Neuronal stem cell (in vitro differentiated cells): ENCODE data around the gene TUBA1C.

Experiments
- DNase-seq: peaks from one replicate; pipeline ENCODE4 v3.0.0-alpha.2; 2013; ENCODE audit warnings: low spot score
- H2AFZ ChIP-seq: one replicate; pipeline ENCODE4 v1.6.1; 2013; ENCODE audit warnings: mild to moderate bottlenecking, low read length, inconsistent platforms
- H2AK5ac ChIP-seq: 2 replicates; pipeline ENCODE4 v1.6.1; 2013; ENCODE audit warnings: low read depth, mild to moderate bottlenecking, inconsistent platforms, low read length, moderate library complexity, mixed read lengths
- H2BK120ac ChIP-seq: 2 replicates; pipeline ENCODE4 v1.6.1; 2013; ENCODE audit warnings: low read depth, mild to moderate bottlenecking, inconsistent platforms, low read length, moderate library complexity, mixed read lengths
- H2BK12ac ChIP-seq: one replicate; pipeline ENCODE4 v1.6.1; 2013; ENCODE audit warnings: low read length, inconsistent platforms
- H2BK15ac ChIP-seq: 2 replicates; pipeline ENCODE4 v1.6.1; 2013; ENCODE audit warnings: mild to moderate bottlenecking, low read length, inconsistent platforms, mixed read lengths
- H2BK5ac ChIP-seq: one replicate; pipeline ENCODE4 v1.6.1; 2013; ENCODE audit warnings: inconsistent platforms, mild to moderate bottlenecking, low read length, moderate library complexity
- H3K14ac ChIP-seq: one replicate; pipeline ENCODE4 v1.6.1; 2013; ENCODE audit warnings: low read length, inconsistent platforms
- H3K18ac ChIP-seq: 2 replicates; pipeline ENCODE4 v1.6.1; 2013; ENCODE audit warnings: low read length, inconsistent platforms
- H3K23ac ChIP-seq: 2 replicates; pipeline ENCODE4 v1.6.1; 2013; ENCODE audit warnings: low read depth, mild to moderate bottlenecking, mixed read lengths, low read length, inconsistent platforms; ENCODE audit not compliant: poor library complexity
- H3K27ac ChIP-seq: replicated peaks from 3 replicates; pipeline ENCODE4 v1.5.1; 2013; ENCODE audit warnings: low read length, inconsistent platforms
- H3K27me3 ChIP-seq, 3 experiments: 2 replicates each; pipeline ENCODE4 v1.6.1; 2013; ENCODE audit warnings: low read length in 3 of 3, mild to moderate bottlenecking in 2 of 3, inconsistent platforms in 1 of 3, low read depth in 1 of 3, mixed read lengths in 1 of 3, moderate library complexity in 1 of 3; ENCODE audit not compliant: control insufficient read depth in 3 of 3, insufficient read depth in 3 of 3
- H3K36me3 ChIP-seq, 2 donors: replicated peaks in 1 of 2; 2 replicates each; pipeline ENCODE4 v1.6.1; 2013; ENCODE audit warnings: low read length in 2 of 2; ENCODE audit not compliant: control insufficient read depth in 2 of 2, insufficient read depth in 2 of 2
- H3K4ac ChIP-seq: 2 replicates; pipeline ENCODE4 v1.6.1; 2013; ENCODE audit warnings: inconsistent platforms, mild to moderate bottlenecking, low read length, moderate library complexity
- H3K4me1 ChIP-seq, 2 donors: 1 replicate in 1 of 2; 2 replicates in 1 of 2; pipeline ENCODE4 v1.6.1; 2013; ENCODE audit warnings: low read length in 2 of 2, low read depth in 1 of 2; ENCODE audit not compliant: control insufficient read depth in 2 of 2, insufficient read depth in 1 of 2
- H3K4me2 ChIP-seq: one replicate; pipeline ENCODE4 v1.6.1; 2013; ENCODE audit warnings: mild to moderate bottlenecking, low read length, inconsistent platforms; ENCODE audit not compliant: insufficient read depth, poor library complexity, severe bottlenecking
- H3K4me3 ChIP-seq, 2 donors: 2 replicates each; pipeline ENCODE4 v1.5.1; 2013; ENCODE audit warnings: low read length in 2 of 2, mild to moderate bottlenecking in 2 of 2, inconsistent platforms in 1 of 2, moderate library complexity in 1 of 2
- H3K79me1 ChIP-seq: one replicate; pipeline ENCODE4 v1.6.1; 2013; ENCODE audit warnings: low read depth, mild to moderate bottlenecking, inconsistent platforms, low read length, moderate library complexity
- H3K9ac ChIP-seq: one replicate; pipeline ENCODE4 v1.6.1; 2013; ENCODE audit warnings: mild to moderate bottlenecking, low read depth, low read length, inconsistent platforms; ENCODE audit not compliant: poor library complexity
- H3K9me3 ChIP-seq, 2 donors: replicated peaks in 1 of 2; 2 replicates each; pipeline versions ENCODE3 to v1.6.1; 2013; ENCODE audit warnings: low read length in 2 of 2, mild to moderate bottlenecking in 2 of 2, inconsistent platforms in 1 of 2, low read depth in 1 of 2, mixed read lengths in 1 of 2, moderate library complexity in 1 of 2; ENCODE audit not compliant: control insufficient read depth in 2 of 2, insufficient read depth in 1 of 2
- H4K8ac ChIP-seq: one replicate; pipeline ENCODE4 v1.6.1; 2013; ENCODE audit warnings: low read depth, mild to moderate bottlenecking, inconsistent platforms, low read length, moderate library complexity
- H4K91ac ChIP-seq: one replicate; pipeline ENCODE4 v1.6.1; 2013; ENCODE audit warnings: low read length, low read depth, mild to moderate bottlenecking, inconsistent platforms; ENCODE audit not compliant: poor library complexity
- WGBS, 2 donors: extraction: QIAGEN DNeasy Blood & Tissue Kit; methylation state at CpG; one replicate each; pipeline ENCODE4 v1.1.7; 2013; ENCODE audit warnings: missing lambda C conversion rate in 2 of 2, mixed read lengths in 1 of 2; ENCODE audit not compliant: insufficient read length in 2 of 2, insufficient replicate concordance in 1 of 2; ENCODE audit errors: extremely low coverage in 2 of 2; 5-methylcytosine and 5-hydroxymethylcytosine counted together

The TUBA1C gene

GRCh38 chr12:49223590-49224369 lies 41.1 kb upstream of the TUBA1C start:
- Histone ChIP-seq H2BK120ac (no peak overlapping the region), H3K36me3 (no peaks in the 10 kb centered on the region), H4K91ac (no peak overlapping the region), H3K4me2 (no peak overlapping the region), H3K9me3 (no peaks in the 10 kb centered on the region), H2BK12ac (no peak overlapping the region), H3K4ac (no peak overlapping the region), H3K27ac (peak overlapping the region; percentile 16), H3K18ac (no peak overlapping the region), H2AK5ac (no peak overlapping the region), H3K4me1 (peaks cover 6 to 9% of the 10 kb centered on the region in 2 donors), H3K27me3 (no peaks in the 10 kb centered on the region), H2AFZ (peak overlapping the region; percentile 66), H2BK15ac (no peak overlapping the region), H3K4me3 (no peak overlapping the region), H3K9ac (no peak overlapping the region), H3K23ac (no peak overlapping the region), H3K14ac (no peak overlapping the region), H2BK5ac (no peak overlapping the region), H4K8ac (no peak overlapping the region), H3K79me1 (no peaks in the 10 kb centered on the region)
- no peak for DNase-seq
- no CpG with 5 or more reads among the region's 3 CpGs for WGBS, 2 donors

- WGBS, 2 donors: no CpG with 5 or more reads among the region's 7 CpGs
- DNase-seq: no peak
These were observed 39.2 kb upstream of the TUBA1C start for GRCh38 chr12:49225576-49226166.

GRCh38 chr12:49227713-49228112 lies 37.2 kb upstream of the TUBA1C start:
- no peak overlapping the region for H3K4me3 ChIP-seq
- H4K8ac ChIP-seq: no peak overlapping the region
- no peak overlapping the region for H3K18ac ChIP-seq
- no peak overlapping the region for H2BK120ac ChIP-seq
- H2AFZ ChIP-seq: peak overlapping the region; percentile 41
- no peak overlapping the region for H3K9ac ChIP-seq
- no peak overlapping the region for H3K14ac ChIP-seq
- no peak overlapping the region for H2BK15ac ChIP-seq
- no peak overlapping the region for H3K27ac ChIP-seq
- H3K79me1 ChIP-seq: no peaks in the 10 kb centered on the region
- no peak for DNase-seq
- no peak overlapping the region for H2BK5ac ChIP-seq
- H4K91ac ChIP-seq: no peak overlapping the region
- H3K4me2 ChIP-seq: no peak overlapping the region
- H2BK12ac ChIP-seq: no peak overlapping the region
- H2AK5ac ChIP-seq: no peak overlapping the region
- no peak overlapping the region for H3K4ac ChIP-seq
- H3K27me3 ChIP-seq: no peaks in the 10 kb centered on the region
- H3K23ac ChIP-seq: no peak overlapping the region
- H3K36me3 ChIP-seq: no peaks in the 10 kb centered on the region
- no CpG with 5 or more reads among the region's 3 CpGs for WGBS, 2 donors
- H3K4me1 ChIP-seq: peaks cover 15 to 21% of the 10 kb centered on the region in 2 donors
- no peaks in the 10 kb centered on the region for H3K9me3 ChIP-seq

More at GRCh38 chr12:49225576-49226166, 39.2 kb upstream of the TUBA1C start:
- Histone ChIP-seq H2AK5ac (no peak overlapping the region), H3K27ac (no peak overlapping the region), H3K14ac (no peak overlapping the region), H3K4me2 (no peak overlapping the region), H3K18ac (no peak overlapping the region), H4K8ac (no peak overlapping the region), H2BK120ac (no peak overlapping the region), H2BK5ac (no peak overlapping the region), H3K36me3 (no peaks in the 10 kb centered on the region), H2BK12ac (no peak overlapping the region), H3K9me3 (no peaks in the 10 kb centered on the region), H2BK15ac (no peak overlapping the region), H3K27me3 (no peaks in the 10 kb centered on the region), H4K91ac (no peak overlapping the region), H3K9ac (no peak overlapping the region), H3K23ac (no peak overlapping the region), H2AFZ (no peak overlapping the region), H3K4ac (no peak overlapping the region), H3K4me1 (peaks cover 6 to 9% of the 10 kb centered on the region in 2 donors), H3K79me1 (no peaks in the 10 kb centered on the region), H3K4me3 (no peak overlapping the region)

GRCh38 chr12:49228653-49229052 lies 36.2 kb upstream of the TUBA1C start:
- Histone ChIP-seq H2BK15ac (no peak overlapping the region), H3K36me3 (no peaks in the 10 kb centered on the region), H2AFZ (no peak overlapping the region), H3K14ac (no peak overlapping the region), H2AK5ac (no peak overlapping the region), H3K79me1 (no peaks in the 10 kb centered on the region), H2BK120ac (no peak overlapping the region), H3K9ac (no peak overlapping the region), H3K4me2 (no peak overlapping the region), H3K27me3 (no peaks in the 10 kb centered on the region), H3K18ac (no peak overlapping the region), H3K4me3 (no peak overlapping the region), H4K91ac (no peak overlapping the region), H3K9me3 (no peaks in the 10 kb centered on the region), H3K4ac (no peak overlapping the region), H3K27ac (no peak overlapping the region), H3K23ac (no peak overlapping the region), H2BK5ac (no peak overlapping the region), H2BK12ac (no peak overlapping the region), H4K8ac (no peak overlapping the region), H3K4me1 (peaks cover 22 to 28% of the 10 kb centered on the region in 2 donors)
- DNase-seq: no peak
- no CpG with 5 or more reads among the region's 3 CpGs for WGBS, 2 donors
